Glomerular visceral epithelial cell (primary cell): Measurements from ENCODE around the gene MFGE8.
A peak's percentile ranks its signal among the peaks of the same experiment; 100 is the strongest.

Experiments used
- DNase-seq: peaks from one replicate; pipeline ENCODE4 v3.0.0-alpha.2; 2016; ENCODE audit errors: extremely low spot score

MFGE8 gene

GRCh38 chr15:88900309-88900981 is 12.7 kb downstream of the MFGE8 start:
- no peak for DNase-seq

GRCh38 chr15:88899251-88899650 is 13.9 kb downstream of the MFGE8 start:
- no peak for DNase-seq

- no peak for DNase-seq
These were observed 14.4 kb downstream of the MFGE8 start for GRCh38 chr15:88898736-88899135.

GRCh38 chr15:88897456-88898194 is 15.6 kb downstream of the MFGE8 start:
- DNase-seq = peak; percentile 90

- no peak for DNase-seq
These were observed 16.1 kb downstream of the MFGE8 start for GRCh38 chr15:88897142-88897455.

GRCh38 chr15:88896333-88897033 is 16.7 kb downstream of the MFGE8 start:
- no peak for DNase-seq

- DNase-seq = peak; percentile 74
These were observed 18.1 kb downstream of the MFGE8 start, which contains the start of gene HAPLN3 for GRCh38 chr15:88894819-88895767. Gene HAPLN3, minus strand, starts transcription at chr15:88895544. Its CDS starts 8,246 bp downstream, at chr15:88887298.

- DNase-seq = peak; percentile 58
These were observed 18.8 kb downstream of the MFGE8 start for GRCh38 chr15:88894348-88894818.

- no peak for DNase-seq
These were observed 21.5 kb downstream of the MFGE8 start for GRCh38 chr15:88891540-88892254.

- peak; percentile 82 for DNase-seq
These were observed 22.7 kb downstream of the MFGE8 start for GRCh38 chr15:88890495-88890894.

- no peak for DNase-seq
These were observed 24.5 kb downstream of the MFGE8 start for GRCh38 chr15:88888719-88889118.

- no peak for DNase-seq
These were observed 26.1 kb downstream of the MFGE8 start for GRCh38 chr15:88887068-88887580.

- peak; percentile 25 for DNase-seq
These were observed 30.4 kb downstream of the MFGE8 start for GRCh38 chr15:88882785-88883184.

GRCh38 chr15:88881775-88882174 is 31.4 kb downstream of the MFGE8 start:
- no peak for DNase-seq

GRCh38 chr15:88880944-88881740 is 32.0 kb downstream of the MFGE8 start:
- no peak for DNase-seq

GRCh38 chr15:88878720-88879184 is 34.4 kb downstream of the MFGE8 start:
- DNase-seq = peak; percentile 57

- no peak for DNase-seq
These were observed 35.3 kb downstream of the MFGE8 start for GRCh38 chr15:88877906-88878305.

- DNase-seq = no peak
These were observed 35.8 kb downstream of the MFGE8 start for GRCh38 chr15:88877415-88877814.

GRCh38 chr15:88876573-88876972 is 36.6 kb downstream of the MFGE8 start:
- no peak for DNase-seq

- no peak for DNase-seq
These were observed 38.5 kb downstream of the MFGE8 start for GRCh38 chr15:88874684-88875083.
